Panc1 (cell line): ENCODE measurements around the gene RBPJL.

Experiments used
- CTCF ChIP-seq: fragments of 450-650 bp; IDR thresholded peaks from 2 replicates; pipeline ENCODE4 v1.5.1; 2017; ENCODE audit warnings: mild to moderate bottlenecking
- POLR2AphosphoS5 ChIP-seq: IDR thresholded peaks from 2 replicates; pipeline ENCODE4 v1.6.1; 2012; ENCODE audit warnings: mild to moderate bottlenecking, low read depth, low read length, moderate library complexity
- REST ChIP-seq, 2 experiments: IDR thresholded peaks; 2 replicates each; pipeline ENCODE4 v1.6.1; 2011 to 2012; ENCODE audit warnings: low read depth in 2 of 2, control low read depth in 1 of 2, low read length in 1 of 2, mild to moderate bottlenecking in 1 of 2, moderate library complexity in 1 of 2; ENCODE audit not compliant: insufficient read depth in 1 of 2
- TCF7L2 ChIP-seq: IDR thresholded peaks from 2 replicates; pipeline ENCODE4 v1.6.1; 2011; ENCODE audit warnings: mild to moderate bottlenecking, low read depth, low read length, inconsistent platforms

GRCh38 chr20:45269056-45269455, 37.6 kb upstream of the RBPJL start:
- TF ChIP-seq REST (IDR thresholded peaks at IDR 0.05; ENCODE audit: insufficient read depth in 1 of 2, low read depth in 2 of 2, low read length in 1 of 2) (no peak), CTCF (no peak), TCF7L2 (no peak), POLR2AphosphoS5 (no peak)
